ENCODE results near the gene RAB23. TPM values are rescaled to one million over a fixed set of nuclear protein-coding genes. Genes with fewer than 3 reads are reported as not detected.
A peak's percentile ranks its signal among the peaks of the same experiment; 100 is the strongest.

Gene RAB23
- total RNA-seq (2014; rRNA removed; shearing (Covaris generic)): 77.8 and 94.3 TPM in 2 replicates

- peaks cover 11% of the 10 kb centered on the region for H3K36me3 ChIP-seq
These were observed at the start of gene RAB23 for GRCh38 chr6:57221936-57222742. Gene RAB23 (minus strand): TSS chr6:57222307. CDS start chr6:57210380, 11,927 bp downstream.

GRCh38 chr6:57268294-57268640, 46.2 kb upstream of the RAB23 start:
- Histone ChIP-seq H3K4me1 (replicated peaks) (peaks cover 42% of the 10 kb centered on the region), H3K27ac (no peak overlapping the region), H3K27me3 (replicated peaks) (no peaks in the 10 kb centered on the region), H3K36me3 (no peaks in the 10 kb centered on the region), H3K4me3 (no peak overlapping the region), H3K9me3 (replicated peaks) (no peaks in the 10 kb centered on the region)
- no peak for DNase-seq (ENCODE audit: low read depth in 1 of 2, low spot score in 2 of 2)

More at GRCh38 chr6:57221936-57222742, at the start of gene RAB23:
- Histone ChIP-seq H3K4me3 (peak within 1 kb of the TSS; percentile 93), H3K27ac (peak within 1 kb of the TSS; percentile 66), H3K4me1 (replicated peaks) (peaks cover 16% of the 10 kb centered on the region), H3K9me3 (replicated peaks) (no peaks in the 10 kb centered on the region), H3K27me3 (replicated peaks) (no peaks in the 10 kb centered on the region)
- peak; percentile 85 to 97 for DNase-seq (ENCODE audit: low read depth in 1 of 2, low spot score in 2 of 2)

GRCh38 chr6:57267586-57268293, 45.6 kb upstream of the RAB23 start:
- no peaks in the 10 kb centered on the region for H3K27me3 ChIP-seq (replicated peaks)
- H3K27ac ChIP-seq: peak overlapping the region; percentile 69
- H3K36me3 ChIP-seq: no peaks in the 10 kb centered on the region
- H3K4me1 ChIP-seq (replicated peaks): peaks cover 47% of the 10 kb centered on the region
- H3K9me3 ChIP-seq (replicated peaks): no peaks in the 10 kb centered on the region
- peak; percentile 89 to 96 for DNase-seq (ENCODE audit: low read depth in 1 of 2, low spot score in 2 of 2)
- no peak overlapping the region for H3K4me3 ChIP-seq

- H3K9me3 ChIP-seq (replicated peaks): no peaks in the 10 kb centered on the region
- H3K27ac ChIP-seq: peak overlapping the region; percentile 56
- H3K4me3 ChIP-seq: no peak overlapping the region
- no peaks in the 10 kb centered on the region for H3K27me3 ChIP-seq (replicated peaks)
- H3K36me3 ChIP-seq: no peaks in the 10 kb centered on the region
- peak in 1 of 2 experiments; percentile 81 for DNase-seq (ENCODE audit: low read depth in 1 of 2, low spot score in 2 of 2)
- peaks cover 57% of the 10 kb centered on the region for H3K4me1 ChIP-seq (replicated peaks)
These were observed 43.7 kb upstream of the RAB23 start for GRCh38 chr6:57265755-57266221.

GRCh38 chr6:57263739-57264138, 41.6 kb upstream of the RAB23 start:
- peaks cover 65% of the 10 kb centered on the region for H3K4me1 ChIP-seq (replicated peaks)
- H3K27me3 ChIP-seq (replicated peaks): no peaks in the 10 kb centered on the region
- no peak for DNase-seq (ENCODE audit: low read depth in 1 of 2, low spot score in 2 of 2)
- no peaks in the 10 kb centered on the region for H3K9me3 ChIP-seq (replicated peaks)
- peak overlapping the region; percentile 86 for H3K27ac ChIP-seq
- no peak overlapping the region for H3K4me3 ChIP-seq
- no peaks in the 10 kb centered on the region for H3K36me3 ChIP-seq

GRCh38 chr6:57262901-57263694, 41.0 kb upstream of the RAB23 start:
- H3K36me3 ChIP-seq: no peaks in the 10 kb centered on the region
- no peaks in the 10 kb centered on the region for H3K9me3 ChIP-seq (replicated peaks)
- no peak overlapping the region for H3K4me3 ChIP-seq
- peak overlapping the region; percentile 86 for H3K27ac ChIP-seq
- H3K4me1 ChIP-seq (replicated peaks): peaks cover 69% of the 10 kb centered on the region
- DNase-seq (ENCODE audit: low read depth in 1 of 2, low spot score in 2 of 2): peak; percentile 62 to 82
- H3K27me3 ChIP-seq (replicated peaks): no peaks in the 10 kb centered on the region

GRCh38 chr6:57262488-57262887, 40.4 kb upstream of the RAB23 start:
- no peak for DNase-seq (ENCODE audit: low read depth in 1 of 2, low spot score in 2 of 2)

GRCh38 chr6:57261926-57262325, 39.8 kb upstream of the RAB23 start:
- Histone ChIP-seq H3K4me1 (replicated peaks) (peaks cover 70% of the 10 kb centered on the region), H3K9me3 (replicated peaks) (no peaks in the 10 kb centered on the region), H3K27ac (no peak overlapping the region), H3K36me3 (no peaks in the 10 kb centered on the region), H3K27me3 (replicated peaks) (no peaks in the 10 kb centered on the region), H3K4me3 (no peak overlapping the region)
- no peak for DNase-seq (ENCODE audit: low read depth in 1 of 2, low spot score in 2 of 2)

More at GRCh38 chr6:57262488-57262887, 40.4 kb upstream of the RAB23 start:
- Histone ChIP-seq H3K4me1 (replicated peaks) (peaks cover 70% of the 10 kb centered on the region), H3K9me3 (replicated peaks) (no peaks in the 10 kb centered on the region), H3K27me3 (replicated peaks) (no peaks in the 10 kb centered on the region), H3K27ac (peak overlapping the region; percentile 86), H3K36me3 (no peaks in the 10 kb centered on the region), H3K4me3 (no peak overlapping the region)

- Histone ChIP-seq H3K27me3 (replicated peaks) (no peaks in the 10 kb centered on the region), H3K4me3 (no peak overlapping the region), H3K36me3 (no peaks in the 10 kb centered on the region), H3K4me1 (replicated peaks) (peaks cover 61% of the 10 kb centered on the region), H3K9me3 (replicated peaks) (no peaks in the 10 kb centered on the region), H3K27ac (peak overlapping the region; percentile 94)
- no peak for DNase-seq (ENCODE audit: low read depth in 1 of 2, low spot score in 2 of 2)
These were observed 37.0 kb upstream of the RAB23 start for GRCh38 chr6:57259064-57259463.

- Histone ChIP-seq H3K27me3 (replicated peaks) (no peaks in the 10 kb centered on the region), H3K4me1 (replicated peaks) (peaks cover 60% of the 10 kb centered on the region), H3K9me3 (replicated peaks) (no peaks in the 10 kb centered on the region), H3K4me3 (peak overlapping the region; percentile 22), H3K27ac (peak overlapping the region; percentile 94), H3K36me3 (no peaks in the 10 kb centered on the region)
- peak in 1 of 2 experiments; percentile 87 for DNase-seq (ENCODE audit: low read depth in 1 of 2, low spot score in 2 of 2)
These were observed 35.9 kb upstream of the RAB23 start for GRCh38 chr6:57257911-57258541.

GRCh38 chr6:57256541-57256940, 34.4 kb upstream of the RAB23 start:
- Histone ChIP-seq H3K9me3 (replicated peaks) (no peaks in the 10 kb centered on the region), H3K27ac (peak overlapping the region; percentile 94; the same call in 1 of the 2 replicates), H3K4me1 (replicated peaks) (peaks cover 54% of the 10 kb centered on the region), H3K27me3 (replicated peaks) (no peaks in the 10 kb centered on the region), H3K4me3 (no peak overlapping the region), H3K36me3 (no peaks in the 10 kb centered on the region)
- no peak for DNase-seq (ENCODE audit: low read depth in 1 of 2, low spot score in 2 of 2)

GRCh38 chr6:57255451-57256169, 33.5 kb upstream of the RAB23 start:
- Histone ChIP-seq H3K27me3 (replicated peaks) (no peaks in the 10 kb centered on the region), H3K36me3 (no peaks in the 10 kb centered on the region), H3K4me1 (replicated peaks) (peaks cover 54% of the 10 kb centered on the region), H3K4me3 (no peak overlapping the region), H3K9me3 (replicated peaks) (no peaks in the 10 kb centered on the region), H3K27ac (no peak overlapping the region)
- DNase-seq (ENCODE audit: low read depth in 1 of 2, low spot score in 2 of 2): no peak
